ENCODE data around the gene LHX2. TPM values are rescaled to one million over a fixed set of nuclear protein-coding genes. Genes with fewer than 3 reads are reported as not detected.

The LHX2 gene
- total RNA-seq, 1 experiment from 2014 or later: not detected

GRCh38 chr9:124001458-124001799 lies 10.1 kb upstream of the LHX2 start:
- no peak for DNase-seq
- Histone ChIP-seq H3K27me3 (ENCODE audit: low read length) (no peaks in the 10 kb centered on the region), H3K4me3 (ENCODE audit: low read length) (no peak overlapping the region), H4K20me1 (ENCODE audit: insufficient read depth, low read depth, low read length) (no peaks in the 10 kb centered on the region), H3K4me2 (ENCODE audit: low read depth, low read length, poor library complexity, severe bottlenecking) (no peak overlapping the region), H3K9me2 (replicated peaks; ENCODE audit: insufficient read depth, low read length) (no peaks in the 10 kb centered on the region), H2AFZ (ENCODE audit: low read length) (no peak overlapping the region), H3K4me1 (ENCODE audit: low read length) (peaks cover 16% of the 10 kb centered on the region), H3K27ac (ENCODE audit: low read length) (no peak overlapping the region), H3K9ac (ENCODE audit: low read length) (no peak overlapping the region), H3K79me2 (ENCODE audit: low read length) (no peaks in the 10 kb centered on the region), H3K9me3 (ENCODE audit: low read length) (no peaks in the 10 kb centered on the region), H3K36me3 (ENCODE audit: insufficient read depth, low read length) (no peaks in the 10 kb centered on the region)

DNA sequence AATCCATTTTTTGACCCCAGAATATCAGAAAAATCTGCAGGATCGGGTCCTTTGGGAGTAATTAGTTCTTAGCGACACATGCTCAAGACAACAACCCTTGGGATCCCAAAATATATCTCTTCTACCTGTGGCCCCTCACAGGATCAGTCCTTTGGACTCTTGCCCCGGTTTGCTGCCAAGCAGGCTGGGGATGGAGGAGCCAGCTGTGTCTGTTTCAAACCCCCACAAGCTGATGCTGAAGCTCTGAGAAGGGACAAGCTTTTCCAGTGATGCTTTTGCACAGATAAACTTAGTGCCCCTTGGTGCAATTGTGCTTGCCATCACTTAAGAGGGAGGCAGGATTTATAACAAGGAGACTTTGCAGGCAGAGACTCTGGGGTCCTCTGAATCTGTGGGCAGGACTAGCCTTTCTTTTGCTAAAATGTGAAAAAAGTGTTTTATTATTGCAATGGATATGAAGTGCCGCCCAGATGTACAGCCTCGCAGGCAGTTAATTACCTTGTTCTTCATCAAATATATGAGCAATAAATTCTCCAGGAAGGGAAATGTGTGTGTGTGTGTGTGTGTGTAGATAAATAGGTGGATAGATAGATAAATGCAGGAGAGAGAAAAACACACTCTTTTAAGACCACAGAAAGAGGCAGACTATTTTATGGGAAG lies 9.6 kb upstream of the LHX2 start:
- Histone ChIP-seq H3K9ac (ENCODE audit: low read length) (no peak overlapping the region), H3K9me3 (ENCODE audit: low read length) (no peaks in the 10 kb centered on the region), H2AFZ (ENCODE audit: low read length) (no peak overlapping the region), H3K27me3 (ENCODE audit: low read length) (peaks cover under 1% of the 10 kb centered on the region; the same call in 1 of the 2 replicates), H3K4me2 (ENCODE audit: low read depth, low read length, poor library complexity, severe bottlenecking) (no peak overlapping the region), H3K4me1 (ENCODE audit: low read length) (peaks cover 22% of the 10 kb centered on the region), H4K20me1 (ENCODE audit: insufficient read depth, low read depth, low read length) (no peaks in the 10 kb centered on the region), H3K4me3 (ENCODE audit: low read length) (no peak overlapping the region), H3K36me3 (ENCODE audit: insufficient read depth, low read length) (no peaks in the 10 kb centered on the region), H3K9me2 (replicated peaks; ENCODE audit: insufficient read depth, low read length) (no peaks in the 10 kb centered on the region), H3K27ac (ENCODE audit: low read length) (no peak overlapping the region), H3K79me2 (ENCODE audit: low read length) (no peaks in the 10 kb centered on the region)
- DNase-seq: no peak

DNA sequence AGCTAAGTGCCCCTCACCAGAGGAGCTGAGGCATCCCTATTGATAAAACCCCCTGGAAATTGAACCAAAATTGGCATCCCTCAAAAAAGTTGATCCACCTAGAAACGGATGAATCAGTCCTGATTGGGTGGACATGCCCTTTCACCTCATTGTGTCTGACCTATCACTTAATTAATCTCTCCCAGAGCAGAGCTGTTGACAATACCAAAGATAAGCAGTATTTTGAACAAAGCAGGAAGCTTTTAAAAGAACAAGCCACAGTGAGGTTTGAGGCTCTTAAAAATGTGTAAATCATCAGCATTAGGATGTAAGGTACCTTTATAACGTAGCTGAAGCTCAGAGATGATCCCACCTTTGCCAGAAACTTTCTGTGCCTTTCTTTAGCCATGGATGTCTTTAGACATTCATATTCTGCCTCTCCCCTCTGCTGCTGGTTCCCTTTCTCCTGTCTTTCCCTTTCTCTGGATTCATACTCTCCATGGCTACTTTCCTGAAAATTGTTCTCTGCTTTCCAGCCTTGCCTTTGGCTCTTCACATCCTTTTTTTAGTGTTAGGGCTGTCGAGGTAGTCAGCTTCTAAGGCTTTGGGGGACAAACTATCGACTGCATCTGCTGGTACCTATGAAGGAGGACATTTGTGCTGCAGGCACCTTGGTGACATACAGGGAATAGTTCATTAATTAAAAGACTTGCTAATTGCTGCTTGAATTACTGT lies 7.8 kb upstream of the LHX2 start:
- H3K4me1 ChIP-seq (ENCODE audit: low read length): peaks cover 35% of the 10 kb centered on the region
- H3K36me3 ChIP-seq (ENCODE audit: insufficient read depth, low read length): no peaks in the 10 kb centered on the region
- DNase-seq: no peak
- no peak overlapping the region for H3K4me3 ChIP-seq (ENCODE audit: low read length)
- no peaks in the 10 kb centered on the region for H4K20me1 ChIP-seq (ENCODE audit: insufficient read depth, low read depth, low read length)
- H3K4me2 ChIP-seq (ENCODE audit: low read depth, low read length, poor library complexity, severe bottlenecking): no peak overlapping the region
- H3K27ac ChIP-seq (ENCODE audit: low read length): no peak overlapping the region
- no peak overlapping the region for H2AFZ ChIP-seq (ENCODE audit: low read length)
- peaks cover 6% of the 10 kb centered on the region; the same call in 1 of the 2 replicates for H3K27me3 ChIP-seq (ENCODE audit: low read length)
- H3K9ac ChIP-seq (ENCODE audit: low read length): no peak overlapping the region
- no peaks in the 10 kb centered on the region for H3K9me2 ChIP-seq (replicated peaks; ENCODE audit: insufficient read depth, low read length)
- no peaks in the 10 kb centered on the region for H3K79me2 ChIP-seq (ENCODE audit: low read length)
- H3K9me3 ChIP-seq (ENCODE audit: low read length): no peaks in the 10 kb centered on the region

- Histone ChIP-seq H3K36me3 (ENCODE audit: insufficient read depth, low read length) (no peaks in the 10 kb centered on the region), H2AFZ (ENCODE audit: low read length) (no peak overlapping the region), H3K79me2 (ENCODE audit: low read length) (no peaks in the 10 kb centered on the region), H4K20me1 (ENCODE audit: insufficient read depth, low read depth, low read length) (no peaks in the 10 kb centered on the region), H3K4me1 (ENCODE audit: low read length) (peaks cover 41% of the 10 kb centered on the region), H3K9me3 (ENCODE audit: low read length) (no peaks in the 10 kb centered on the region), H3K9ac (ENCODE audit: low read length) (no peak overlapping the region), H3K4me2 (ENCODE audit: low read depth, low read length, poor library complexity, severe bottlenecking) (no peak overlapping the region), H3K4me3 (ENCODE audit: low read length) (no peak overlapping the region), H3K27ac (ENCODE audit: low read length) (no peak overlapping the region), H3K27me3 (ENCODE audit: low read length) (peaks cover 6% of the 10 kb centered on the region; the same call in 1 of the 2 replicates), H3K9me2 (replicated peaks; ENCODE audit: insufficient read depth, low read length) (no peaks in the 10 kb centered on the region)
- DNase-seq: no peak
Measured at GRCh38 chr9:124004593-124004992, 7.0 kb upstream of the LHX2 start.

DNA sequence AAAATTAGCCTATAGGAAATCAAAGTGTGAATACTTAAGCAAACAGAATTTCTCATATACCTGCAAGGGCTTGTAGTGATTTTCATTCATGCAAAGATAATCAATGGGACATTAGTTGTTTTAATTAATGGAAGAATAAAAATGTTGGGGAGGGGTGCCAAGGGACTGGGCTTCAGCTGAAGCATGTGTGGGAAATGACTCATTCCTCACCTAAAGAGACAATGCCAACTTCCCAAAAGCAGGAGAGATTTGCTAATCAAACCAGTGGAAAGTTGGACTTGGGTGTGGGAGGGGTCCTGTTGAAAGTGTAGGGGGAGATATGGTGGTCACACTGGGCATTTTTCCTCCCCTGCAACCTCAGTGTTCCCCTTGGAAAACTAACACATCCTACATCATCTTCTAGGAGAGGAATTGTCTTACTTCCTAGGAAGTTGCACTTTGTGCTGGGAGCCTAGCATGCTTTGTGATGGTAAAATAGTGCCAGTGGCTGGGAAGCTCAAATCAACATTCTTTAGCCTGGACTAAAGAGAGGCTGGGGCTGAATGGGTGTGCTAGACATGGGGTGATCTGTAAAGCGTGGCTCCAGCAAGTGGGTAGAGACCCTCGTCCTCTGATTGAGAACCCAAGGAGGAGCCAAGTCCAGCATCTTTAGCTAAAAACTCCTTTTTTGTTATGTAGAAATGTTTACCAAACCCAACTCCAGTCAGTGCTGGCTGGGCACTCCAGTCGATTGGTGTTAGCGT lies 6.4 kb upstream of the LHX2 start:
- no peak overlapping the region for H3K4me2 ChIP-seq (ENCODE audit: low read depth, low read length, poor library complexity, severe bottlenecking)
- H3K79me2 ChIP-seq (ENCODE audit: low read length): no peaks in the 10 kb centered on the region
- no peaks in the 10 kb centered on the region for H3K36me3 ChIP-seq (ENCODE audit: insufficient read depth, low read length)
- DNase-seq: no peak
- H3K9ac ChIP-seq (ENCODE audit: low read length): no peak overlapping the region
- H3K9me2 ChIP-seq (replicated peaks; ENCODE audit: insufficient read depth, low read length): no peaks in the 10 kb centered on the region
- H4K20me1 ChIP-seq (ENCODE audit: insufficient read depth, low read depth, low read length): no peaks in the 10 kb centered on the region
- no peak overlapping the region for H3K27ac ChIP-seq (ENCODE audit: low read length)
- H3K9me3 ChIP-seq (ENCODE audit: low read length): no peaks in the 10 kb centered on the region
- no peak overlapping the region for H2AFZ ChIP-seq (ENCODE audit: low read length)
- H3K27me3 ChIP-seq (ENCODE audit: low read length): peaks cover 6% of the 10 kb centered on the region; the same call in 1 of the 2 replicates
- no peak overlapping the region for H3K4me3 ChIP-seq (ENCODE audit: low read length)
- peaks cover 42% of the 10 kb centered on the region for H3K4me1 ChIP-seq (ENCODE audit: low read length)

DNA sequence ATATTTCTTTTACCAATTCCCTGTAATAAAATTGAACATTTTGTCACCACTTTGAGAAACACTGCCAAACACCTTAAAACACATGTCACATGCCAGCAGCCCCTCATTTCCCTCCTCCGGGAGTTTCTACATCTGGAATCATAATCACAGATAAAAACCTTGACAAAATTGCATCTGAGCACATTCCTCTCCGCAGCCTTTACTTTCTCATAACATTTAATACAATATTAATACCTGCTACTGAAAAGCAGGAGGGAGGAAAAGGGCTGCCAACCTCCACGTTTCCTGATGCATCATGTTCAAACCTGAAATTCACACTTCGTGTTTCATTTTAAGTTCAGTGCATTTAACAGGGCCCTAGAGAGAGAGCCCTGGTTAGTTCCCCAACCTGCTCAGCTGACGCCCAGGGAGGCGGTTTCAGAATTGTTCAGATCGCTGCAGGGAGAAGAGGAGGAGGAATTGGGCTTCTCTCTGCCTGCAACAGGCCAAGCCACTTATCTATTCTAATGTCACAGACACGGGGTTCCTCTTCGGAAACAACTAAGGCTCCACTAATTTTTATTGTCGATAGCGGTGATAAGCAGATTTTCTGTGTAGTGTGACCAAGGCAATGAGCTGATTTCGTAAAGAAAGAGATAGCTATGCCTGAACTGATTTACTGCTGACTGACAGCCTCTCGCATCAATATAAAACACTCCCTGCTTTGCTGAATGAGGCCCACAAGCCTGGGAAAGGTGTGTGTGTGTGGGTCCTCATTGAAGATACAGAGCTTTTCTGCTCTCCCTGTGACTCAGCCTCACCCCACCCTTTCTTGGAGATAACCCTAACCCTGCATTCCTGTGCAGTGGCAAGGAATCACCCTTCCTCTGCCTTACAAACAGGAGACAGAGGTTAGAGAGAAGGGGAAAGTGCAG lies 4.9 kb upstream of the LHX2 start:
- H4K20me1 ChIP-seq (ENCODE audit: insufficient read depth, low read depth, low read length): no peaks in the 10 kb centered on the region
- H3K4me3 ChIP-seq (ENCODE audit: low read length): no peak overlapping the region
- H3K79me2 ChIP-seq (ENCODE audit: low read length): no peaks in the 10 kb centered on the region
- H3K9me2 ChIP-seq (replicated peaks; ENCODE audit: insufficient read depth, low read length): no peaks in the 10 kb centered on the region
- peak overlapping the region; percentile 23 for H3K4me2 ChIP-seq (ENCODE audit: low read depth, low read length, poor library complexity, severe bottlenecking)
- H3K4me1 ChIP-seq (ENCODE audit: low read length): peaks cover 45% of the 10 kb centered on the region
- no peak overlapping the region for H2AFZ ChIP-seq (ENCODE audit: low read length)
- no peaks in the 10 kb centered on the region for H3K36me3 ChIP-seq (ENCODE audit: insufficient read depth, low read length)
- no peak for DNase-seq
- H3K9ac ChIP-seq (ENCODE audit: low read length): no peak overlapping the region
- peaks cover 6% of the 10 kb centered on the region; the same call in 1 of the 2 replicates for H3K27me3 ChIP-seq (ENCODE audit: low read length)
- H3K9me3 ChIP-seq (ENCODE audit: low read length): no peaks in the 10 kb centered on the region
- H3K27ac ChIP-seq (ENCODE audit: low read length): no peak overlapping the region

GRCh38 chr9:124007565-124008302 lies 3.8 kb upstream of the LHX2 start:
- Histone ChIP-seq H3K36me3 (ENCODE audit: insufficient read depth, low read length) (no peaks in the 10 kb centered on the region), H4K20me1 (ENCODE audit: insufficient read depth, low read depth, low read length) (no peaks in the 10 kb centered on the region), H3K27me3 (ENCODE audit: low read length) (peaks cover 6% of the 10 kb centered on the region; the same call in 1 of the 2 replicates), H3K27ac (ENCODE audit: low read length) (no peak overlapping the region), H3K4me1 (ENCODE audit: low read length) (peaks cover 45% of the 10 kb centered on the region), H3K9me2 (replicated peaks; ENCODE audit: insufficient read depth, low read length) (no peaks in the 10 kb centered on the region), H3K4me2 (ENCODE audit: low read depth, low read length, poor library complexity, severe bottlenecking) (peak overlapping the region; percentile 18), H2AFZ (ENCODE audit: low read length) (no peak overlapping the region), H3K9me3 (ENCODE audit: low read length) (no peaks in the 10 kb centered on the region), H3K9ac (ENCODE audit: low read length) (no peak overlapping the region), H3K79me2 (ENCODE audit: low read length) (no peaks in the 10 kb centered on the region), H3K4me3 (ENCODE audit: low read length) (no peak overlapping the region)
- no peak for DNase-seq
